GM23248 (cell line): ENCODE measurements around the gene GNA14. TPM values are rescaled to one million over a fixed set of nuclear protein-coding genes. Genes with fewer than 3 reads are reported as not detected.
A peak's percentile ranks its signal among the peaks of the same experiment; 100 is the strongest.

Experiments
- DNase-seq: peaks from one replicate; pipeline ENCODE4 v3.0.0-alpha.2; 2015
- H2AFZ ChIP-seq: fragments of 200-600 bp; sonication (generic); 2 replicates; pipeline ENCODE4 v1.6.1; 2016; ENCODE audit warnings: antibody characterized with exemption
- H3F3A ChIP-seq: fragments of 200-600 bp; sonication (generic); 2 replicates; pipeline ENCODE4 v1.6.1; 2016; ENCODE audit warnings: mild to moderate bottlenecking, antibody characterized with exemption, mixed run types; ENCODE audit not compliant: insufficient read depth
- H3K27ac ChIP-seq: fragments of 200-600 bp; sonication (generic); 2 replicates; pipeline ENCODE4 v1.5.1; 2016; ENCODE audit warnings: mild to moderate bottlenecking
- H3K27me3 ChIP-seq: fragments of 200-600 bp; sonication (generic); replicated peaks from 2 replicates; pipeline ENCODE4 v1.6.1; 2016; ENCODE audit warnings: mild to moderate bottlenecking; ENCODE audit not compliant: insufficient read depth
- H3K36me3 ChIP-seq: fragments of 200-600 bp; sonication (generic); 2 replicates; pipeline ENCODE4 v1.6.1; 2016; ENCODE audit warnings: low read depth, mild to moderate bottlenecking
- H3K4me1 ChIP-seq: fragments of 200-600 bp; sonication (generic); 2 replicates; pipeline ENCODE4 v1.6.1; 2016; ENCODE audit warnings: mild to moderate bottlenecking; ENCODE audit not compliant: insufficient read depth
- H3K4me2 ChIP-seq: fragments of 200-600 bp; sonication (generic); one replicate; pipeline ENCODE4 v1.6.1; 2016; ENCODE audit warnings: mild to moderate bottlenecking; ENCODE audit not compliant: unreplicated experiment
- H3K4me3 ChIP-seq: fragments of 200-600 bp; sonication (generic); 2 replicates; pipeline ENCODE4 v1.5.1; 2016; ENCODE audit warnings: mild to moderate bottlenecking
- H3K79me2 ChIP-seq: fragments of 200-600 bp; sonication (generic); 2 replicates; pipeline ENCODE4 v1.6.1; 2016; ENCODE audit warnings: mild to moderate bottlenecking; ENCODE audit not compliant: insufficient read depth
- H3K9ac ChIP-seq: fragments of 200-600 bp; sonication (generic); 2 replicates; pipeline ENCODE4 v1.6.1; 2016; ENCODE audit warnings: mild to moderate bottlenecking
- H3K9me2 ChIP-seq: fragments of 200-600 bp; sonication (generic); 2 replicates; pipeline ENCODE4 v1.6.1; 2016; ENCODE audit warnings: mixed run types, mild to moderate bottlenecking, moderate library complexity; ENCODE audit not compliant: insufficient read depth
- H3K9me3 ChIP-seq: fragments of 200-600 bp; sonication (generic); one replicate; pipeline ENCODE4 v1.6.1; 2017; ENCODE audit warnings: low read depth
- H4K20me1 ChIP-seq: fragments of 200-600 bp; sonication (generic); 2 replicates; pipeline ENCODE4 v1.6.0; 2016; ENCODE audit not compliant: insufficient read depth
- EZH2 ChIP-seq: fragments of 200-600 bp; sonication (generic); IDR thresholded peaks from 2 replicates; pipeline ENCODE4 v1.6.1; 2018; ENCODE audit warnings: antibody characterized with exemption, mild to moderate bottlenecking; ENCODE audit not compliant: insufficient read depth, poor library complexity, severe bottlenecking
- EZH2phosphoT487 ChIP-seq: fragments of 200-600 bp; sonication (generic); IDR thresholded peaks from 2 replicates; pipeline ENCODE4 v1.6.1; 2018; ENCODE audit warnings: antibody characterized with exemption, moderate library complexity, mild to moderate bottlenecking, low read depth; ENCODE audit not compliant: insufficient read depth
- WGBS, 2 experiments: methylation state at CpG; one replicate each; pipeline ENCODE4 v1.1.6; 2015 to 2017; ENCODE audit warnings: low lambda C conversion rate in 2 of 2, low coverage in 1 of 2; ENCODE audit errors: missing lambda C conversion rate in 2 of 2; 5-methylcytosine and 5-hydroxymethylcytosine counted together
- in situ Hi-C: fragments of 300-500 bp; cut with MboI; formaldehyde crosslinking; loops from 2 replicates; pipeline ENCODE4 v1.15.0; 2020
- polyA plus RNA-seq: library from polyadenylated mRNA; unstranded; fragments of >200 nt; fragmentation: Nextera tagmentation; extraction: Ambion mirVana; gene quantifications from 2 replicates; pipeline ENCODE4 v1.2.1, GENCODE V29; 2016
- total RNA-seq: library from RNA; depleted of rRNA; stranded (reverse); fragments of >200 nt; shearing (Covaris generic); gene quantifications from 2 replicates; pipeline ENCODE4 v1.2.3, GENCODE V29; 2014

The GNA14 gene
- total and polyA plus RNA-seq, 2 experiments from 2014 or later = 0.11 to 0.24 TPM

DNA sequence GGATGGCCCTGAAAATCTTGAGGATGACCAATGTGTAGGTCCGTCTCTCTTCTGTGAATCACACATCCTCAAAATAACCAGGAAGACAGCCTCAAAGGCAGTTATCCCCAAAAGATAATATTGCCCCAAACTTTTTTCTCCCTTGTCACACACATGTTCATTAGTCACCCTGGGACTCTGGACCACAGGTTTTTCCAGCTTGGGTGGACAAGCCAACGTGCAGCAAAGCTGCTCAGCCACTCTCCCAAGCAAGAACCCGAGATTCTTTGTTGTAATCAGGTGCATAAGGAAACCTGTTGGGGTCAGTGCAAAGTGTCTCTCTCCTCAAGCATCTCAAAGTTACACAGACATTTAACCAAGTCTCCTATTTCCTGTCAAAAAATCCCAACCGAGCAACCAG lies 196.6 kb downstream of the GNA14 start:
- TF ChIP-seq EZH2phosphoT487 = no peak
- no peak for TF ChIP-seq EZH2
- H3K4me3 ChIP-seq = no peak overlapping the region
- no peaks in the 10 kb centered on the region for H3K9me2 ChIP-seq
- no peaks in the 10 kb centered on the region for H3K27me3 ChIP-seq
- no peak for DNase-seq
- H2AFZ ChIP-seq = no peak overlapping the region
- H3K9ac ChIP-seq = no peak overlapping the region
- H3K4me2 ChIP-seq = no peak overlapping the region
- H4K20me1 ChIP-seq = no peaks in the 10 kb centered on the region
- WGBS, 2 experiments = 83 to 86% methylated on average over 4 of the region's 4 CpGs
- no peaks in the 10 kb centered on the region for H3K9me3 ChIP-seq
- no peaks in the 10 kb centered on the region for H3K79me2 ChIP-seq
- peaks cover 6% of the 10 kb centered on the region for H3F3A ChIP-seq
- H3K4me1 ChIP-seq = peaks cover 6% of the 10 kb centered on the region; the same call in 1 of the 2 replicates
- no peak overlapping the region for H3K27ac ChIP-seq
- in situ Hi-C loops = no loop called here
- no peaks in the 10 kb centered on the region for H3K36me3 ChIP-seq

DNA sequence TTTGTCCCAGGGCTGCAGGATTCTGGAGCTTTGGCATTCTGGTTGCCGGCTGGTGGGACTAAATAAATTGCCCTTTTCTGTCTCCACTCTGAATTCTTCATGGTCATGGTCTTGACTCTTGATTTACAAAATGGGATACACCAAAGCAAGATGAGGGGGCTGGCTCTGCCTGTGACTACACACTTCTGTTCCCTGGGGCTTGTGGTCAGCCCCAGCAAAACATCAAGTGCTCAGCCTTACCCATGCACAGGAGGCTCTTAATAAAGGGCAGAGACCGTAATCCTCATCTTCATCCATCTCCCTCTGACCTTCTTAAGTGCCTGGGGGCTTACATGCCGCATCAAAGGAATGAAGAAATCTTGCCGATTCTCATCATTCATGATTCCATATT lies 198.0 kb downstream of the GNA14 start:
- H3K79me2 ChIP-seq = no peaks in the 10 kb centered on the region
- peaks cover 6% of the 10 kb centered on the region; the same call in 1 of the 2 replicates for H3K4me1 ChIP-seq
- in situ Hi-C loops = no loop called here
- no peaks in the 10 kb centered on the region for H3K9me2 ChIP-seq
- H4K20me1 ChIP-seq = no peaks in the 10 kb centered on the region
- H2AFZ ChIP-seq = no peak overlapping the region
- no peaks in the 10 kb centered on the region for H3K36me3 ChIP-seq
- WGBS, 2 experiments = 92 to 95% methylated on average over 4 of the region's 4 CpGs
- no peak for DNase-seq
- no peaks in the 10 kb centered on the region for H3K9me3 ChIP-seq
- no peak overlapping the region for H3K4me3 ChIP-seq
- TF ChIP-seq EZH2phosphoT487 = no peak
- TF ChIP-seq EZH2 = no peak
- H3K4me2 ChIP-seq = no peak overlapping the region
- peaks cover 6% of the 10 kb centered on the region for H3F3A ChIP-seq
- no peak overlapping the region for H3K27ac ChIP-seq
- no peaks in the 10 kb centered on the region for H3K27me3 ChIP-seq
- H3K9ac ChIP-seq = no peak overlapping the region

DNA sequence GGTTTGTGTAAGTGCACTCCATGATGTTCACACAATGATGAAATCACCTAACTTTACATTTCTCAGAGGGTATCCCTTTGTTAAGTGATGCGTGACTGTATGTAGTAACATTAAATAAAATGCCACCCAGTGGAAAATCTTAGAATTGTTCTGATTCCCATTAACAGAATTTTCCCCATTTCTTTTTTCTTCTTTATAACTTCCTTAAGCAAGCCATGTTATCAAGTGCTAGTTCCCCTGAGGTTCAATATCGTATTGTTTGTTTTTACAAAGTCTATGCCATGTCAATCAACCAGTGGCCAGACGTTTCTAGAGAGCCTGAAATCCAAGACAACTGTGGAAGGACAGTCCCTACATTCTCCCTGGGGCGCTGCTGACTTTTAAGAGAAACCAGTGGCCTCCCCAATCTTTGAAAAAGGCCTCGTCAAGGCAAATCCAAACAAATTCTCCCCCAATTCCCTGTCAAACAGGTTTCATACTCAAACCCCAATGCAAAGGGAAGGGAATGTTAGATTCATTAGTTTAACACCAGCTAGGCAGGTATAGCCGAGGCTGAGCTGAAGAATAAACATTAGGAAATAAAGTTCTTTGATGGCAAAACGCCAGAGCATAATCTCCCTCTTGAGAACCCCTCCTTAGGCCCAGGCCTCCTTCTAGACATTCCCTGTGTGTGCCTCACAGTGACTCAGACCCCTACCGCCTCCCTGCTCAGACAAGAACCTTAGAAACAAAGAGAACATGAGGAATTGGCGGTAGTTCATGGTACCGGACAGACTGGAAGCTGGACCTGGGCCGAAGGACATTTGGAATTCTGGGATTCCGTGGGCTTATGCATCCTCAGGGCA lies 198.7 kb downstream of the GNA14 start:
- H4K20me1 ChIP-seq = no peaks in the 10 kb centered on the region
- H3K27ac ChIP-seq = no peak overlapping the region

GRCh38 chr9:77447646-77448045 lies 200.5 kb downstream of the GNA14 start:
- Histone ChIP-seq H3K9ac (no peak overlapping the region), H3K27ac (no peak overlapping the region)
- in situ Hi-C loops = loop anchor here (10.0 kb wide), 1 partner anchor 587 kb away; the partner anchor contains the start of gene GNAQ

More for the DNA sequence above, 198.7 kb downstream of the GNA14 start:
- no peaks in the 10 kb centered on the region for H3K9me2 ChIP-seq
- no peaks in the 10 kb centered on the region for H3K9me3 ChIP-seq
- no peak overlapping the region for H3K9ac ChIP-seq
- 62 to 68% methylated on average over 12 of the region's 12 CpGs for WGBS, 2 experiments
- peak; percentile 65 for DNase-seq
- no peaks in the 10 kb centered on the region for H3K36me3 ChIP-seq
- H3K4me3 ChIP-seq = no peak overlapping the region
- TF ChIP-seq EZH2 (no peak), EZH2phosphoT487 (no peak)
- H3K79me2 ChIP-seq = no peaks in the 10 kb centered on the region
- no peak overlapping the region for H2AFZ ChIP-seq
- in situ Hi-C loops = loop anchor here (10.0 kb wide), 1 partner anchor 585 kb away; the partner anchor contains the start of gene GNAQ
- H3F3A ChIP-seq = no peaks in the 10 kb centered on the region
- H3K27me3 ChIP-seq = no peaks in the 10 kb centered on the region
- peaks cover 6% of the 10 kb centered on the region; the same call in 1 of the 2 replicates for H3K4me1 ChIP-seq
- H3K4me2 ChIP-seq = no peak overlapping the region

More at GRCh38 chr9:77447646-77448045, 200.5 kb downstream of the GNA14 start:
- TF ChIP-seq EZH2 = no peak
- TF ChIP-seq EZH2phosphoT487 = no peak
- H3K4me3 ChIP-seq = no peak overlapping the region
- H3K79me2 ChIP-seq = no peaks in the 10 kb centered on the region
- WGBS, 2 experiments = 60 to 86% methylated on average over 1 of the region's 1 CpG
- H2AFZ ChIP-seq = no peak overlapping the region
- peaks cover 6% of the 10 kb centered on the region; the same call in 1 of the 2 replicates for H3K4me1 ChIP-seq
- H3K4me2 ChIP-seq = no peak overlapping the region
- no peaks in the 10 kb centered on the region for H4K20me1 ChIP-seq
- H3K9me2 ChIP-seq = no peaks in the 10 kb centered on the region
- no peak for DNase-seq
- H3K36me3 ChIP-seq = no peaks in the 10 kb centered on the region
- H3F3A ChIP-seq = no peaks in the 10 kb centered on the region
- no peaks in the 10 kb centered on the region for H3K9me3 ChIP-seq
- H3K27me3 ChIP-seq = no peaks in the 10 kb centered on the region
